GM12872 (cell line): ENCODE results near the gene OR52I1.

Source experiments
- CTCF ChIP-seq: IDR thresholded peaks from 3 replicates; pipeline ENCODE4 v1.5.1; 2011; ENCODE audit warnings: low read depth, mild to moderate bottlenecking, low read length, moderate library complexity; ENCODE audit not compliant: insufficient read depth

The OR52I1 gene

DNA sequence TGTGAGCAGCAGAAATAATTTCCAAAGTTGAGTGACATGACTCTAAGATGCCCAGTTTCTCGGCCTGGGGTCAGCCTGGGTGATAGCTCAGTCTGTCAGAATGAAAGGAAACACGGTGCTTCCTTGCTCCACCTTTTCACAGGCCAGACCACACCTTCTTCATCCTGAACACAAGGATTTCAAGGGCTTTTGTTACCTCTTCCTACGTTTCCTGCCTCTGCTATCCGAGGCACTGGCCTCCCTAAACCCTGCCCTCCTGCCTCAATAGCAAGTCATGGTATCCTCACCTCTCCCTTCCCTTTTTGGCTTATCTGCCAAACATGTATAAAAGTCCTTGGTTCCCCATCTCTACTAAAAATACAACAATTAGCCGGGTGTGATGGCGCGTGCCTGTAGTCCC, 48.2 kb downstream of the OR52I1 start:
- no peak for TF ChIP-seq CTCF

DNA sequence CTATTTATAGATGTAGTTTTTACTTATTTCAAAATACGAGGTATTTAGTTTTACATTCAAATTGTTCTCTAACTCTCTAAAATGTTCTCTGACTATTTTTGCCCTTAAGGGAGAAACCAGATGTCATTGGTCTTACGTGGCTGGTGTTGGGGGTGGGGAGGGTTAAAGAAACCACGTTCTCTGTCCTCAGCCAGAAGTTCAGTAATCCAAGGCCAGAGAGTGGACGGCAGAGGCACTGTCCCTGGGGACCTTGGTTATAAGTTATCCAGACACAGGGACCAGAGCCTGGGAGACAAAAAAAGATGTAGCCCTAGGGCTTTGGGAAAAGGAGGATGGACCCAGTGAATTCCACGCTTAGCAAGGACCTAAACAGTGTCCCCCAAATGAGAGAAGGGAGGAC, 49.2 kb downstream of the OR52I1 start:
- TF ChIP-seq CTCF: no peak

DNA sequence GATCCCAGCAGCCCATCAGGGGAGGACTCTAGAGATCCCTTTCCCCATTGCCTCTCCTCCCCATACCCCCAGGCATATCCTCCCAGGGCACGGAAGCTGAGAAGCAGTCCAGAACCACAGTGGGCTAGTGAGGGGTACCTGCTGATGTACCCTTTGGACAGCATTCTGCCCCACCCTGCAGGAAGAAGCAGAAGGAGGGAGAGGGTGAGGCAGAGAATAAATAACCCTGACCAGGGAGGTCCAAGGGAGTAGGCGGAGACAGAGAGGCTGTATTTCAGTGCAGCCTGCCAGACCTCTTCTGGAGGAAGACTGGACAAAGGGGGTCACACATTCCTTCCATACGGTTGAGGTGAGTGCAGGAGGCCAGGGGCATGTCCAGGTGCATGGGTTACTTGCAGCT, 49.8 kb downstream of the OR52I1 start, which contains the start of gene OR51E1:
Gene OR51E1 (plus strand): TSS at position 301 of the 400 bp plus-strand sequence. CDS start 8,545 bp downstream, outside the sequence.
- TF ChIP-seq CTCF: no peak

DNA sequence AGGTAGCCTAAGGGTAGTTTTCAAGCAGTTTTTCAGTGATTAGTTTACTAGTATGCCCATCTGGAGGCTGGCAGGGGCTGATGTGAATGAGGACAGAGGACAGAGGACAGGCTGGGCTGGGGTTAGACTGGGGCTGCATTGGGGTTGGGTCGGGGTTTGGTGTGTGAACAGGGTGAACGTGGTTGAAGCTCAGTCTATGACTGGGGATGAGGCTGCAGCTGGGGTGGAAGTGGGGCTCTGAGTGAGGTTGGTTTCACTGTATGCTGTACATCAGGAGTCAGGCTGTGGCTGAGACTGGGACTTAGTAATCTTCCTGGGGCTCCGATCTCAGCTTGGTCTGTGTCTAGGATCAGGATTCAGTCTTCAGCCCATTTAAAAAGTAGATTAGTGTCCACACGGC, 50.4 kb downstream of the OR52I1 start:
- no peak for TF ChIP-seq CTCF
